ENCODE data around the gene ACD.
"Not testable (repeated sequence)": the region's sequence is repeated elsewhere in the genome, so short reads cannot be mapped to it uniquely, and the experiment has no call there.

The ACD gene

GRCh38 chr16:67659675-67660563 lies at the start of gene ACD:
ACD (minus strand) TSS chr16:67660260; CDS start chr16:67660220, 40 bp downstream.
- peak; percentile 96 for DNase-seq

GRCh38 chr16:67709050-67709449 lies 49.0 kb upstream of the ACD start:
- DNase-seq = no peak

- DNase-seq = no peak
These were observed 48.3 kb upstream of the ACD start for GRCh38 chr16:67708368-67708771.

- DNase-seq = no peak
These were observed 47.7 kb upstream of the ACD start for GRCh38 chr16:67707790-67708189.

GRCh38 chr16:67707210-67707609 lies 47.1 kb upstream of the ACD start:
- DNase-seq = no peak

GRCh38 chr16:67704110-67704509 lies 44.0 kb upstream of the ACD start:
- DNase-seq = no peak

- DNase-seq = peak; percentile 34
These were observed 43.6 kb upstream of the ACD start for GRCh38 chr16:67703626-67704025.

- no peak for DNase-seq
These were observed 42.1 kb upstream of the ACD start for GRCh38 chr16:67702130-67702529.

GRCh38 chr16:67701420-67701819 lies 41.4 kb upstream of the ACD start:
- no peak for DNase-seq

GRCh38 chr16:67699265-67699664 lies 39.2 kb upstream of the ACD start:
- DNase-seq = no peak

GRCh38 chr16:67697422-67698185 lies 37.5 kb upstream of the ACD start:
- DNase-seq = no peak

- no peak for DNase-seq
These were observed 34.6 kb upstream of the ACD start for GRCh38 chr16:67694611-67695010.

GRCh38 chr16:67693517-67694285 lies 33.6 kb upstream of the ACD start:
- DNase-seq = not testable (repeated sequence)

GRCh38 chr16:67685388-67686112 lies 25.5 kb upstream of the ACD start:
- no peak for DNase-seq

GRCh38 chr16:67683767-67684166 lies 23.7 kb upstream of the ACD start:
- DNase-seq = no peak

- no peak for DNase-seq
These were observed 20.2 kb upstream of the ACD start for GRCh38 chr16:67679935-67680897.

GRCh38 chr16:67678354-67679023 lies 18.4 kb upstream of the ACD start:
- DNase-seq = no peak

- DNase-seq = no peak
These were observed 17.7 kb upstream of the ACD start for GRCh38 chr16:67677712-67678111.

GRCh38 chr16:67676939-67677338 lies 16.9 kb upstream of the ACD start:
- DNase-seq = no peak

- DNase-seq = no peak
These were observed 16.5 kb upstream of the ACD start for GRCh38 chr16:67676516-67676915.

- no peak for DNase-seq
These were observed 15.9 kb upstream of the ACD start for GRCh38 chr16:67675999-67676398.
